ENCODE measurements around the gene GFOD2. TPM values are rescaled to one million over a fixed set of nuclear protein-coding genes. Genes with fewer than 3 reads are reported as not detected.

GFOD2 gene
- polyA plus RNA-seq, 3 donors = 19.8 to 23.7 (median 23.0) TPM

GRCh38 chr16:67665598-67665997 is 53.5 kb downstream of the GFOD2 start:
- no peak for DNase-seq (ENCODE audit: extremely low read depth in 1 of 11, low read depth in 9 of 11, low spot score in 4 of 11)

- DNase-seq (ENCODE audit: extremely low read depth in 1 of 11, low read depth in 9 of 11, low spot score in 4 of 11) = no peak
Observed at GRCh38 chr16:67664871-67665270, 54.2 kb downstream of the GFOD2 start.

GRCh38 chr16:67664258-67664657 is 54.9 kb downstream of the GFOD2 start:
- DNase-seq (ENCODE audit: extremely low read depth in 1 of 11, low read depth in 9 of 11, low spot score in 4 of 11) = no peak

GRCh38 chr16:67663877-67664222 is 55.3 kb downstream of the GFOD2 start:
- no peak for DNase-seq (ENCODE audit: extremely low read depth in 1 of 11, low read depth in 9 of 11, low spot score in 4 of 11)

GRCh38 chr16:67663151-67663876 is 55.8 kb downstream of the GFOD2 start:
- no peak for DNase-seq (ENCODE audit: extremely low read depth in 1 of 11, low read depth in 9 of 11, low spot score in 4 of 11)

- DNase-seq (ENCODE audit: extremely low read depth in 1 of 11, low read depth in 9 of 11, low spot score in 4 of 11) = no peak
Observed at GRCh38 chr16:67662653-67663010, 56.5 kb downstream of the GFOD2 start.

- DNase-seq (ENCODE audit: extremely low read depth in 1 of 11, low read depth in 9 of 11, low spot score in 4 of 11) = no peak
Observed at GRCh38 chr16:67661886-67662652, 57.0 kb downstream of the GFOD2 start.

GRCh38 chr16:67661101-67661761 is 57.9 kb downstream of the GFOD2 start:
- DNase-seq (ENCODE audit: extremely low read depth in 1 of 11, low read depth in 9 of 11, low spot score in 4 of 11) = peak in 4 of 11 donors; percentile 55 to 65 (median 60)

- peak; percentile 80 to 94 (median 89) for DNase-seq (ENCODE audit: extremely low read depth in 1 of 11, low read depth in 9 of 11, low spot score in 4 of 11)
Observed at GRCh38 chr16:67660564-67661028, 58.5 kb downstream of the GFOD2 start, which contains the start of gene PARD6A. Gene PARD6A (plus strand): TSS chr16:67660960. CDS start chr16:67661039, 79 bp downstream.

GRCh38 chr16:67659675-67660563 is 59.2 kb downstream of the GFOD2 start, which contains the start of gene ACD:
Gene ACD (minus strand): TSS chr16:67660260. CDS start chr16:67660220, 40 bp downstream.
- DNase-seq (ENCODE audit: extremely low read depth in 1 of 11, low read depth in 9 of 11, low spot score in 4 of 11) = peak; percentile 76 to 91 (median 87)

GRCh38 chr16:67658849-67659674 is 60.1 kb downstream of the GFOD2 start:
- no peak for DNase-seq (ENCODE audit: extremely low read depth in 1 of 11, low read depth in 9 of 11, low spot score in 4 of 11)

GRCh38 chr16:67657751-67658518 is 61.2 kb downstream of the GFOD2 start:
- DNase-seq (ENCODE audit: extremely low read depth in 1 of 11, low read depth in 9 of 11, low spot score in 4 of 11) = no peak

GRCh38 chr16:67657017-67657608 is 62.0 kb downstream of the GFOD2 start:
- no peak for DNase-seq (ENCODE audit: extremely low read depth in 1 of 11, low read depth in 9 of 11, low spot score in 4 of 11)

- no peak for DNase-seq (ENCODE audit: extremely low read depth in 1 of 11, low read depth in 9 of 11, low spot score in 4 of 11)
Observed at GRCh38 chr16:67656344-67657016, 62.6 kb downstream of the GFOD2 start.

- DNase-seq (ENCODE audit: extremely low read depth in 1 of 11, low read depth in 9 of 11, low spot score in 4 of 11) = no peak
Observed at GRCh38 chr16:67655363-67655762, 63.8 kb downstream of the GFOD2 start.

- no peak for DNase-seq (ENCODE audit: extremely low read depth in 1 of 11, low read depth in 9 of 11, low spot score in 4 of 11)
Observed at GRCh38 chr16:67654403-67654911, 64.7 kb downstream of the GFOD2 start.

Measured in renal cortex interstitium (tissue), 11 donors.